Kidney (tissue), 14 donors: Measurements from ENCODE around the gene PTPRG. TPM values are rescaled to one million over a fixed set of nuclear protein-coding genes. Genes with fewer than 3 reads are reported as not detected.
A peak's percentile ranks its signal among the peaks of the same experiment; 100 is the strongest.

Experiments used
- DNase-seq, 5 donors: peaks; one replicate each; pipeline ENCODE4 v3.0.0-alpha.2; 2013 to 2020
- FAIRE-seq: peaks from 2 replicates; lab custom pipeline; 2012; peaks lifted over from hg19 to GRCh38; lab: Jason Lieb, UNC
- H3K27ac ChIP-seq, 2 donors: one replicate each; pipeline ENCODE4 v1.7.0; 2013; ENCODE audit warnings: low read depth in 2 of 2, low read length in 2 of 2, inconsistent platforms in 1 of 2
- H3K27me3 ChIP-seq: one replicate; pipeline ENCODE4 v1.7.1; 2013; ENCODE audit warnings: low read length, inconsistent platforms; ENCODE audit not compliant: control insufficient read depth, insufficient read depth
- H3K36me3 ChIP-seq, 3 donors: one replicate each; pipeline versions ENCODE4 v1.7.0 to v1.7.1; 2013; ENCODE audit warnings: low read length in 3 of 3, control low read depth in 1 of 3, inconsistent platforms in 1 of 3; ENCODE audit not compliant: insufficient read depth in 3 of 3, control insufficient read depth in 2 of 3
- H3K4me1 ChIP-seq, 3 donors: one replicate each; pipeline versions ENCODE4 v1.7.0 to v1.7.1; 2013; ENCODE audit warnings: low read length in 3 of 3, inconsistent platforms in 1 of 3, low read depth in 1 of 3; ENCODE audit not compliant: control insufficient read depth in 2 of 3, insufficient read depth in 2 of 3
- H3K4me3 ChIP-seq, 3 donors: one replicate each; pipeline versions ENCODE4 v1.7.0 to v1.8.1; 2013; ENCODE audit warnings: low read length in 3 of 3, control low read depth in 1 of 3, inconsistent platforms in 1 of 3
- H3K9ac ChIP-seq, 3 donors: one replicate each; pipeline versions ENCODE4 v1.7.0 to v1.7.1; 2013; ENCODE audit warnings: low read length in 3 of 3, control low read depth in 1 of 3, inconsistent platforms in 1 of 3
- H3K9me3 ChIP-seq, 3 donors: one replicate each; pipeline versions ENCODE4 v1.7.0 to v1.7.1; 2013; ENCODE audit warnings: low read length in 3 of 3, control low read depth in 1 of 3, inconsistent platforms in 1 of 3; ENCODE audit not compliant: control insufficient read depth in 2 of 3, insufficient read depth in 1 of 3
- CTCF ChIP-seq: IDR thresholded peaks from 3 replicates; pipeline ENCODE4 v1.5.1; 2012; ENCODE audit warnings: mild to moderate bottlenecking, moderate library complexity, borderline replicate concordance; ENCODE audit not compliant: insufficient read depth; ENCODE audit errors: extremely low read depth
- intact Hi-C: fragments of 100-400 bp; cut with DNase I; formaldehyde crosslinking; loops from one replicate; pipeline ENCODE4 v1.11.1; 2022
- polyA plus RNA-seq: library from polyadenylated mRNA; stranded (reverse); fragments of 350-450 nt; fragmentation: Illumina TruSeq; extraction: RNeasy Lipid Tissue Mini Kit (QIAGEN cat#74804); gene quantifications from one replicate; pipeline ENCODE4 v1.2.3, GENCODE V29; 2014; ENCODE audit warnings: low read depth, low replicate concordance; ENCODE audit not compliant: insufficient read depth
- total RNA-seq: library from RNA; stranded (reverse); fragmentation: NEBNext Ultra II Directional; extraction: Animal tissue kit (Norgen Biotek cat#: 25700); gene quantifications from one replicate; pipeline ENCODE4 v1.2.1, GENCODE V29; 2021
- donor health status: control.
- donor health status: control.
- donor health status: control.
- donor health status: control.
- donor health status: control.
- donor health status: DM: yes; HTN: yes; CAD: no.
- donor health status: Normal renal cell carcinoma (clear cell type).

PTPRG gene
- total and polyA plus RNA-seq, 2 donors from 2014 or later: 9.2 to 154 TPM

DNA sequence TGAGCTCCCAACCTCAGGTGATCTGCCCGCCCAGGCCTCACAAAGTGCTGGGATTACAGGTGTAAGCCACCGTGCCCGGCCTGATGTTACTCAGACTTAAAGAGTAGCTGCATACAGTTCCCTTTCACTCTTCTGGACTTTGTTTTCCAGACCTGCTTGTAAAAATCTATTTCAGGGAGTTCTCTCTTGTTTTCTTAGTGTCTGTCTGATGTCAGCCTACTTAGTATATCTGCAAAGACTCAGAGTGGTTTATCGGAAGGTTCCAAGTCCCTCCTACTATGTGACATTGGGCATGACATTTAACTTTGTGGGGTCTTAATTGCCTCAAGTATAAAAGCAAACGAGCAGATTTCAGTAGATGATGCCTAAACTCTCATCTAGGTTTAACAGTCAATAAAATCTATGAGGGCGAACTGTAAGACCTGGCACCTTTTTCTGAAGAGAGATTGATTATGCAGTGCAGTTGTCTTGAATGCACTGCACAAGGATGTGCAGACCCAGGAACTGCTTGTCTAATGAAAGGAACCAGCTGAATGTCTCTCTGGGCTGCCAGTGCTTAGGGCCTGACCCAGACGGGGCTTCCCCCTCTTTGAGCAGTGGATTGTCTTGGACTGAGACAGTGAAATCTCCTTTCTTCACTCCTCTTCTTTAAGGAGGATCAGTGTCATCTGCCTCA, 301.4 kb downstream of the PTPRG start:
- H3K27ac ChIP-seq: no peak overlapping the region
- peak in 1 of 5 donors; percentile 18 for DNase-seq
- TF ChIP-seq CTCF: no peak
- peaks cover 0 to 21% (median 18%) of the 10 kb centered on the region in 3 donors for H3K4me1 ChIP-seq
- FAIRE-seq: no peak
- no peaks in the 10 kb centered on the region for H3K9me3 ChIP-seq
- intact Hi-C loops: loop anchor here (10.0 kb wide), 1 partner anchor 322 kb away; no protein-coding TSS in a partner anchor
- no peaks in the 10 kb centered on the region for H3K36me3 ChIP-seq
- no peak overlapping the region for H3K9ac ChIP-seq
- H3K4me3 ChIP-seq: no peak overlapping the region
- no peaks in the 10 kb centered on the region for H3K27me3 ChIP-seq

DNA sequence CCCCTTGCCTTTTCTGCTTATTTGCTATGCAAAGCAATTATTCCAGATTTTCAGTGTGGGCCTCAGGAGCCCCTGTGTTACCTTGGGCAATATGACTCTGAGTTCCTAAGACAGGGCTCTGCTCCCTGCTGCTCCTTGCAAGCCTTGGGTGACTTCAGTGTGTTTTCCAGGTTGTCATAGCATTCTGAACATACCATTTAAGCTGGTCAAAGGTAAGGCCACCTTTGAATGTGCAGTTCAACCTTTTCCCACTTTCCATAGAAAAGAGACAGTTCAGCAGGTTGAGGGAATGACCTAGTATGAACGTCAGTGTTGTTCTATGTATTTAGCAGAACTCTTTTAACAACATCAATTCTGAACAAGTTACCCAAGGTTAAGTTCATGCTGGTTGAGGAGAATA, 302.2 kb downstream of the PTPRG start:
- H3K9ac ChIP-seq: no peak overlapping the region
- H3K27me3 ChIP-seq: no peaks in the 10 kb centered on the region
- no peak for TF ChIP-seq CTCF
- no peak for DNase-seq
- no peaks in the 10 kb centered on the region for H3K36me3 ChIP-seq
- no peak overlapping the region for H3K27ac ChIP-seq
- no peak overlapping the region for H3K4me3 ChIP-seq
- intact Hi-C loops: loop anchor here (10.0 kb wide), 1 partner anchor 321 kb away; no protein-coding TSS in a partner anchor
- peaks cover 0 to 23% (median 18%) of the 10 kb centered on the region in 3 donors for H3K4me1 ChIP-seq
- FAIRE-seq: no peak
- no peaks in the 10 kb centered on the region for H3K9me3 ChIP-seq

DNA sequence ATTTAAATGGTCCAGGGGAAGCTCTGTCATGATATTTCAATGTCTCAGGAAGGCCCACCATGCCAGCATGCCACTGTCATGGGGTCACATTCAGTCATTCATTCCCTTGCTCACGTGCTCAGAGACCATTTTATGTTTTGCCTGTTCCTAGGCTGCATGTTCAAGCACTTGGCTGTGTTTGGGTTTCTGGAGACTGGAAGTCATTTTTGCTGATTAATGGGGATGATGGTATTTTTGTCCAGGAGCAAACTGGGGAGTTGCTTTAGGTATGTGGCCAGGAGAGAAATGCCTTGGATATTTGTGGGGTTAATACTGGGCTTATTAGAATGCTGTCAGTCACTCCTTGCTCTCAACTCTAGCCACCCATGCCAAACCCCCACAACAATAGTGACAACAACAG, 303.5 kb downstream of the PTPRG start:
- no peaks in the 10 kb centered on the region for H3K36me3 ChIP-seq
- H3K27me3 ChIP-seq: no peaks in the 10 kb centered on the region
- no peak for TF ChIP-seq CTCF
- FAIRE-seq: no peak
- no peak overlapping the region for H3K27ac ChIP-seq
- H3K9ac ChIP-seq: no peak overlapping the region
- DNase-seq: no peak
- intact Hi-C loops: loop anchor here (10.0 kb wide), 1 partner anchor 320 kb away; no protein-coding TSS in a partner anchor
- no peaks in the 10 kb centered on the region for H3K9me3 ChIP-seq
- peaks cover 0 to 27% (median 18%) of the 10 kb centered on the region in 3 donors for H3K4me1 ChIP-seq
- no peak overlapping the region for H3K4me3 ChIP-seq
